Measurements from ENCODE around the gene PGLYRP4. TPM values are rescaled to one million over a fixed set of nuclear protein-coding genes. Genes with fewer than 3 reads are reported as not detected.

Gene PGLYRP4
- polyA plus RNA-seq, 4 donors: 0.18 to 0.33 TPM; not detected in 2

DNA sequence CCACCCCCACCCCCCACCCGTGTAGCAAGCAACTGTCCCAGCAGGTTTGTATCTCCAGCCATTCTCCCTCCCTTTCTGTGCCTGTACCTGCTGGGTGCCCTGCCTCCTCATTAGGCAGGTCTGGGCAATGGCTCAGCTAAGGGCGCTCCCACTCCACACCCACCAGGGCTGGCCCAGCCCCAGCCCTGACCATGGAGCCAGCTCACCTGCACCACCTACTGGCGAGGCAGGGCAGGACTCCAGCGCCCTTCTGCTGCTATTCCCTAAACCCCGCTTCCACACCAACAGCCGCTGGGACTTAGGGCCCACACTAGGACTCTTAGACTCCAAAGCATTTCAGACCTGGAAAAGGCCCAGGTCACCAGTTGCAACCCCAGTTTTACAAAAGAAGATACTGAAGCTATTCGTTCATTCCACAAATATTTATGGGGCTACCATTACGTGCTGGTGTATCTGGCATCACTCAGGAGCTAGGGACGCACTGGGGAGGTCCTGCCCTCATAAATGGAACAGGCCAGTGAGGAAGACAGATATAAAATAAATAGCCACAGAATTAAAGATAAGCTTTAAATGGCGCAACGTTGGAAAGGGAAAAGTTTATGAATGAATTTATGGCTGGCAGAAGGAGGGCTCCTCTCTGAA is 59.9 kb downstream of the PGLYRP4 start:
- WGBS, 3 donors: 61 to 74% (median 63%) methylated on average over 11 of the region's 11 CpGs
- no peaks in the 10 kb centered on the region for H3K9me3 ChIP-seq (ENCODE audit: control insufficient read depth in 2 of 2, insufficient read depth in 1 of 2, low read depth in 1 of 2, low read length in 1 of 2)
- H3K4me1 ChIP-seq (ENCODE audit: control insufficient read depth in 3 of 3, insufficient read depth in 2 of 3, low read depth in 1 of 3, low read length in 2 of 3): no peaks in the 10 kb centered on the region
- no peak overlapping the region for H3K27ac ChIP-seq (ENCODE audit: low read depth in 1 of 3, low read length in 2 of 3)
- H3K4me3 ChIP-seq (ENCODE audit: low read depth in 1 of 3, low read length in 3 of 3): no peak overlapping the region
- peaks cover 0 to 4% (median 0%) of the 10 kb centered on the region in 3 donors for H3K27me3 ChIP-seq (ENCODE audit: control insufficient read depth in 3 of 3, insufficient read depth in 3 of 3, low read length in 3 of 3)
- DNase-seq (peak; percentile 12 to 20), FAIRE-seq (no peak)
- H3K36me3 ChIP-seq (ENCODE audit: control insufficient read depth in 3 of 3, insufficient read depth in 2 of 3, low read depth in 1 of 3, low read length in 3 of 3): no peaks in the 10 kb centered on the region

Other genes starting within 250 kb of the PGLYRP4 start
- under 1 TPM in 1 of 4 donors, not detected in 3; 0.10 TPM for gene SPRR2F, start 235.3 kb downstream of the PGLYRP4 start, polyA plus RNA-seq
- gene SPRR2G, start 198.0 kb downstream of the PGLYRP4 start, polyA plus RNA-seq: not detected
- not detected for gene LELP1, start 145.4 kb downstream of the PGLYRP4 start, polyA plus RNA-seq
- not detected for gene PRR9, start 131.3 kb downstream of the PGLYRP4 start, polyA plus RNA-seq
- not detected for gene LORICRIN, start 89.2 kb downstream of the PGLYRP4 start, polyA plus RNA-seq
- under 1 TPM in 1 of 4 donors, not detected in 3; 0.07 TPM for gene PGLYRP3, start 35.9 kb downstream of the PGLYRP4 start, polyA plus RNA-seq
- 100 to 1,000 TPM in 2 of 4 donors, 10 to 100 TPM in 2; 57.0 to 509 (median 97.5) TPM for gene S100A9, start 9.0 kb upstream of the PGLYRP4 start, polyA plus RNA-seq
- gene S100A12, start 26.8 kb upstream of the PGLYRP4 start, polyA plus RNA-seq: 1 to 10 TPM in 2 of 4 donors, under 1 TPM in 1, not detected in 1; 0.85 to 6.7 (median 2.8) TPM
- gene S100A8, start 42.2 kb upstream of the PGLYRP4 start, polyA plus RNA-seq: 100 to 1,000 TPM in 2 of 4 donors, 10 to 100 TPM in 2; 10.2 to 208 (median 86.3) TPM
- not detected for gene S100A7A, start 67.7 kb upstream of the PGLYRP4 start, polyA plus RNA-seq
- gene S100A7, start 111.8 kb upstream of the PGLYRP4 start, polyA plus RNA-seq: not detected
- 1,000 to 10,000 TPM in 3 of 4 donors, 100 to 1,000 TPM in 1; 313 to 4,929 (median 1,988) TPM for gene S100A6, start 187.2 kb upstream of the PGLYRP4 start, polyA plus RNA-seq
- under 1 TPM in 1 of 4 donors, not detected in 3; 0.18 TPM for gene S100A5, start 192.1 kb upstream of the PGLYRP4 start, polyA plus RNA-seq
- 100 to 1,000 TPM in 2 of 4 donors, 10 to 100 TPM in 1, 1 to 10 TPM in 1; 7.6 to 230 (median 78.7) TPM for gene S100A4, start 197.0 kb upstream of the PGLYRP4 start, polyA plus RNA-seq
- 1 to 10 TPM in 2 of 4 donors, under 1 TPM in 1, not detected in 1; 0.06 to 4.3 (median 2.1) TPM for gene S100A3, start 200.4 kb upstream of the PGLYRP4 start, polyA plus RNA-seq
- 1 to 10 TPM in 3 of 4 donors, under 1 TPM in 1; 0.43 to 9.8 (median 4.5) TPM for gene S100A2, start 217.0 kb upstream of the PGLYRP4 start, polyA plus RNA-seq

All from small intestine (tissue), 7 donors.